GM18867 (cell line): ENCODE data around the gene NEK8.
A peak's percentile ranks its signal among the peaks of the same experiment; 100 is the strongest.

Experiments
- ATAC-seq: cut with Tn5 transposase; IDR thresholded peaks from one replicate; pipeline ENCODE4 v1.9.1; 2021; ENCODE audit warnings: mild to moderate bottlenecking, moderate library complexity; ENCODE audit not compliant: unreplicated experiment

NEK8 gene

GRCh38 chr17:28728364-28729200 lies at the start of gene NEK8:
Gene NEK8, plus strand, starts transcription at chr17:28728788. Its CDS starts 26 bp downstream, at chr17:28728814.
- ATAC-seq, result peak; percentile 45

- ATAC-seq, result no peak
Observed at GRCh38 chr17:28682655-28683054, 45.9 kb upstream of the NEK8 start.

- no peak for ATAC-seq
Observed at GRCh38 chr17:28684963-28685362, 43.6 kb upstream of the NEK8 start.

- no peak for ATAC-seq
Observed at GRCh38 chr17:28685366-28685765, 43.2 kb upstream of the NEK8 start.

GRCh38 chr17:28686296-28686695 lies 42.3 kb upstream of the NEK8 start:
- no peak for ATAC-seq

GRCh38 chr17:28688481-28688880 lies 40.1 kb upstream of the NEK8 start:
- ATAC-seq, result no peak

GRCh38 chr17:28689011-28689410 lies 39.6 kb upstream of the NEK8 start:
- ATAC-seq, result no peak

- ATAC-seq, result no peak
Observed at GRCh38 chr17:28693869-28694268, 34.7 kb upstream of the NEK8 start.

GRCh38 chr17:28698253-28698941 lies 30.2 kb upstream of the NEK8 start:
- ATAC-seq, result no peak

- no peak for ATAC-seq
Observed at GRCh38 chr17:28700278-28700677, 28.3 kb upstream of the NEK8 start.

GRCh38 chr17:28700830-28701492 lies 27.6 kb upstream of the NEK8 start:
- ATAC-seq, result no peak

GRCh38 chr17:28702026-28702751 lies 26.4 kb upstream of the NEK8 start:
- ATAC-seq, result no peak

- no peak for ATAC-seq
Observed at GRCh38 chr17:28702752-28703150, 25.8 kb upstream of the NEK8 start.

GRCh38 chr17:28703552-28704218 lies 24.9 kb upstream of the NEK8 start:
- no peak for ATAC-seq

GRCh38 chr17:28704219-28704858 lies 24.2 kb upstream of the NEK8 start:
- ATAC-seq, result no peak

GRCh38 chr17:28705074-28705659 lies 23.4 kb upstream of the NEK8 start:
- ATAC-seq, result no peak

- no peak for ATAC-seq
Observed at GRCh38 chr17:28705728-28706334, 22.8 kb upstream of the NEK8 start.

- no peak for ATAC-seq
Observed at GRCh38 chr17:28706471-28707338, 21.9 kb upstream of the NEK8 start.
